Activated CD4-positive, alpha-beta T cell treated with anti-CD3 and anti-CD28 coated beads, Interleukin-2, amount 50 U/mL, for 48 hours (primary cell): ENCODE results near the gene EDC4.
"Not testable (repeated sequence)": the region's sequence is repeated elsewhere in the genome, so short reads cannot be mapped to it uniquely, and the experiment has no call there.

Source experiments
- DNase-seq, 2 experiments: peaks; one replicate each; pipeline ENCODE4 v3.0.0-alpha.2; 2020

The EDC4 gene

GRCh38 chr16:67872631-67873434, at the start of gene EDC4:
Gene EDC4, plus strand, starts transcription at chr16:67873052. Its CDS starts 210 bp downstream, at chr16:67873262.
- DNase-seq, result peak; percentile 91 to 93

DNA sequence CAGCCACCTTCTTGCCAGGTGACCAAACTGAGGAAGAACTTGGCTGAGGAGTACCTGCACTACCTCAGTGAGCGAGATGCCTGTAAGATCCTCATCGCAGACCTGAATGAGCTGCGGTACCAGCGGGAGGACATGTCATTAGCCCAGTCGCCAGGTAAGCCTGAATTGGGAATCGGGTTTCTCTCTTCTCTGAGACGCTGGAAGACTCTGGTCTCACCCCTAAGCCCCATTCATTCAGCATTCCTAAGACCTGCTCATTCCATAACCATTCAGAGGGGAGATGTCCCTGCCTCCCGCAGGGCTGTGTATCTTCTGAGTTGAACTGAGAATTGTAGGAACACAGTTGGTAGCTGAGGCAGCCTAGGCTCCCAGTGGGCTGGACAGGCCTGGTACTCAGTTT, 47.7 kb upstream of the EDC4 start:
- DNase-seq, result no peak

DNA sequence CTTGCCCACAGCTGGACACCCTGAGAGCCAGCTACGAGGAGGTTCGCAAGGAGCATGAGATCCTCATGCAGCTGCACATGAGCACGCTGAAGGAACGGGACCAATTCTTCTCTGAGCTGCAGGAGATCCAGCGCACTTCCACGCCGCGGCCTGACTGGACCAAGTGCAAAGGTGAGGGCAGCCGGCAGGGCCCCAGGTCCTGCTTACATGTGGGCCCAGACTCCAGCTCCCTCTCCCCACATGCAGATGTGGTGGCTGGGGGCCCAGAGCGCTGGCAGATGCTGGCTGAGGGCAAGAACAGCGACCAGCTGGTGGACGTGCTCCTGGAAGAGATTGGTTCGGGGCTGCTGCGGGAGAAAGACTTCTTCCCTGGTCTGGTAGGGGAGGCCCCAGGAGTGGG, 46.9 kb upstream of the EDC4 start:
- no peak for DNase-seq

- no peak for DNase-seq
Measured at GRCh38 chr16:67828651-67829050, 44.2 kb upstream of the EDC4 start.

GRCh38 chr16:67833030-67833414, 39.8 kb upstream of the EDC4 start:
- DNase-seq, result peak in 1 of 2 experiments; percentile 17

GRCh38 chr16:67833415-67834241, 39.2 kb upstream of the EDC4 start:
- peak; percentile 95 to 96 for DNase-seq

GRCh38 chr16:67834242-67834614, 38.6 kb upstream of the EDC4 start:
- DNase-seq, result peak in 1 of 2 experiments; percentile 10

DNA sequence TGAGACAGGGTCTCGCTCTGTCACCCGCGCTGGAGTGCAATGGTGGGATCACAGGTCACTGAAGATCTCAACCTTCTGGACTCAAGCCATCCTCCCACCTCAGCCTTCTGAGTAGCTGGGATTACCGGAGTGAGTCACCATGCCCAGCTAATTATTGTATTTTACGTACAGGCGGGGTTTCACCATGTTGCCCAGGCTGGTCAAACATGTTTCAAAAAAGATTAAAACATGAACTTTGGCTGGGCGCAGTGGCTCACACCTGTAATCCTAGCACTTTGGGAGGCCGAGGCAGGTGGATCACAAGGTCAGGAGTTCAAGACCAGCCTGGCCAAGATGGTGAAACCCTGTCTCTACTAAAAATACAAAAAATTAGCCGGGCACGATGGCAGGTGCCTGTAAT, 35.7 kb upstream of the EDC4 start:
- not testable (repeated sequence) for DNase-seq

- no peak for DNase-seq
Measured at GRCh38 chr16:67837811-67838210, 35.0 kb upstream of the EDC4 start.

- no peak for DNase-seq
Measured at GRCh38 chr16:67841198-67841815, 31.5 kb upstream of the EDC4 start.

- peak; percentile 95 to 96 for DNase-seq
Measured at GRCh38 chr16:67841816-67842508, 30.9 kb upstream of the EDC4 start, which contains the start of gene THAP11. Gene THAP11, plus strand, starts transcription at chr16:67842320. Its CDS starts 235 bp downstream, at chr16:67842555.

DNA sequence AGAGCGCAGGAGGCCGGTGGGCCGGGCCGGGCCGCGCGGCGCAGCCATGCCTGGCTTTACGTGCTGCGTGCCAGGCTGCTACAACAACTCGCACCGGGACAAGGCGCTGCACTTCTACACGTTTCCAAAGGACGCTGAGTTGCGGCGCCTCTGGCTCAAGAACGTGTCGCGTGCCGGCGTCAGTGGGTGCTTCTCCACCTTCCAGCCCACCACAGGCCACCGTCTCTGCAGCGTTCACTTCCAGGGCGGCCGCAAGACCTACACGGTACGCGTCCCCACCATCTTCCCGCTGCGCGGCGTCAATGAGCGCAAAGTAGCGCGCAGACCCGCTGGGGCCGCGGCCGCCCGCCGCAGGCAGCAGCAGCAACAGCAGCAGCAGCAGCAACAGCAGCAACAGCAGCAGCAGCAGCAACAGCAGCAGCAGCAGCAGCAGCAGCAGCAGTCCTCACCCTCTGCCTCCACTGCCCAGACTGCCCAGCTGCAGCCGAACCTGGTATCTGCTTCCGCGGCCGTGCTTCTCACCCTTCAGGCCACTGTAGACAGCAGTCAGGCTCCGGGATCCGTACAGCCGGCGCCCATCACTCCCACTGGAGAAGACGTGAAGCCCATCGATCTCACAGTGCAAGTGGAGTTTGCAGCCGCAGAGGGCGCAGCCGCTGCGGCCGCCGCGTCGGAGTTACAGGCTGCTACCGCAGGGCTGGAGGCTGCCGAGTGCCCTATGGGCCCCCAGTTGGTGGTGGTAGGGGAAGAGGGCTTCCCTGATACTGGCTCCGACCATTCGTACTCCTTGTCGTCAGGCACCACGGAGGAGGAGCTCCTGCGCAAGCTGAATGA, 30.1 kb upstream of the EDC4 start:
- peak; percentile 57 to 67 for DNase-seq

DNA sequence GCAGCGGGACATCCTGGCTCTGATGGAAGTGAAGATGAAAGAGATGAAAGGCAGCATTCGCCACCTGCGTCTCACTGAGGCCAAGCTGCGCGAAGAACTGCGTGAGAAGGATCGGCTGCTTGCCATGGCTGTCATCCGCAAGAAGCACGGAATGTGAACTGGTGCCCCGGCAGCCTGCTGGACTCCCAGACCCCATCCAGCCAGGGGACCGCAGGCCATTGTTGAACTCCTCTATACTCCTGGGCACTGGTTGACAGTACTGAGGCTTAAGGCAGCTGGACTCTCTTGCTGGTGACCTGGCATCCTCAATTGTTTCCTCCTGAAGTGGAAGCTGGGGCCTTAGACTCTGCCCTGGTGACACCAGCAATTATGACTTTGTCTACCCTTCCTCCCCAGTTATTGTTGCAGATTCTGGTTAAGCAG, 29.5 kb upstream of the EDC4 start:
- no peak for DNase-seq

GRCh38 chr16:67844497-67844896, 28.4 kb upstream of the EDC4 start:
- DNase-seq, result no peak

- DNase-seq, result no peak
Measured at GRCh38 chr16:67845291-67846062, 27.4 kb upstream of the EDC4 start.

- DNase-seq, result no peak
Measured at GRCh38 chr16:67846063-67846319, 26.9 kb upstream of the EDC4 start.

DNA sequence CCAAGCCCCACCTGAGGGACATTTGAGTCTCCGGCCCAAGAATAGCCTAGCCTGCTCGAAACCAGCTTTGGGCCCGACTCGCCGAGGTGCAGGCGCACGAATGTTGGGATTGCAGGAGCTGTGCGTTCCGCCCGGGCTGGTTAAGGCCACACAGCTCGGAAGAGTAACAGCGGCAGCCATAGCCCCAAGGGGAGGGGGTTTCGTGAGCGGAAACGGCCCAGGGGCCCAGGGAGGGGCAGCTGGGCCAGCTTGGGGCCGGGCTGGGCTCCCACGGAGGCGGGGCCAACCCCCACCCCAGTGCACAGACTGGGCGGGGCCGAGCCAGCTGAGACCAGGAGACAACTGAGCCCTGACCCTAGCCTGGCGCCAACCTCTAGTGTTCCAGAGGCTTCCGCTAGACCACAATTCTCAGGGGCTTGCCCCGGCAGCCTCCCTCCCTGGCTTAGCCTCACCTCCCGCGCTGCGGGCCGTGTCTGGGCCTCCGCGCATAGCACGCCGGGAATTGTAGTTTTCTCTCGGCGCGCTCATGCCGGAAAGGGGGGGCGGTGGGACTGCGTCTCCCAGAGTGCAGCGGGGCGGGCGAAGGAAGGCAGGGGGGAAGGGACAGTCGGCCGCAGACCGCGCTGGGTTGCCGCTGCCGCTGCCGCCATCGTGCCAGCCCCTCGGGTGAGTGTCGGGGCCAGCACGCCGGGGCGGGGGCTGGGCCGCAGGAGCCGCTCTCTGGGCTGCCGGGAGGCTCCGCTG, 26.4 kb upstream of the EDC4 start, which contains the start of gene NUTF2:
TSS of gene NUTF2 (plus strand) at position 614 of the 744 bp plus-strand sequence. CDS start 18,198 bp downstream, outside the sequence.
- peak; percentile 96 to 97 for DNase-seq

- peak in 1 of 2 experiments; percentile 24 for DNase-seq
Measured at GRCh38 chr16:67847064-67847861, 25.6 kb upstream of the EDC4 start, which contains the start of gene CENPT. Gene CENPT, minus strand, starts transcription at chr16:67847693. Its CDS starts 13,834 bp downstream, at chr16:67833859.

DNA sequence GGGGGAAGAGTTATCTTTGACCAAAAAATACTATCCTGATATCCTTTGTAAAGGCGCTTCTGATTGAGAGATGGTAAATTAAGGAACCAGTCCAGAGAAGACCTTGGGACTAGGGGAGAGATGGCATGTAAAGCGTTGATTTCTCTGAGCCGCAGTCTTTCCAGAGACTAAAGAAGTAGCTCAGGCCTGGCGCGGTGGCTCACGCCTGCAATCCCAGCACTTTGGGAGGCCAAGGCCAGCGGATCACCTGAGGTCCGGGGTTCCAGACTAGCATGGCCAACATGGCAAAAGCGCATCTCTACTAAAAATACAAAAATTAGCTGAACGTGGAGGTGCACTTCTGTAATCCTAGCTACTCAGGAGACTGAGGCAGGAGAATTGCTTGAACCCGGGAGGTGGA, 24.7 kb upstream of the EDC4 start:
- DNase-seq, result no peak
